Stimulated activated CD4-positive, alpha-beta T cell treated with anti-CD3 and anti-CD28 coated beads, Interleukin-15, amount 100 ng/mL, for 24 hours (primary cell): Measurements from ENCODE around the gene SLC51A.

Source experiments
- DNase-seq: peaks from one replicate; pipeline ENCODE4 v3.0.0-alpha.2; 2020

The SLC51A gene

DNA sequence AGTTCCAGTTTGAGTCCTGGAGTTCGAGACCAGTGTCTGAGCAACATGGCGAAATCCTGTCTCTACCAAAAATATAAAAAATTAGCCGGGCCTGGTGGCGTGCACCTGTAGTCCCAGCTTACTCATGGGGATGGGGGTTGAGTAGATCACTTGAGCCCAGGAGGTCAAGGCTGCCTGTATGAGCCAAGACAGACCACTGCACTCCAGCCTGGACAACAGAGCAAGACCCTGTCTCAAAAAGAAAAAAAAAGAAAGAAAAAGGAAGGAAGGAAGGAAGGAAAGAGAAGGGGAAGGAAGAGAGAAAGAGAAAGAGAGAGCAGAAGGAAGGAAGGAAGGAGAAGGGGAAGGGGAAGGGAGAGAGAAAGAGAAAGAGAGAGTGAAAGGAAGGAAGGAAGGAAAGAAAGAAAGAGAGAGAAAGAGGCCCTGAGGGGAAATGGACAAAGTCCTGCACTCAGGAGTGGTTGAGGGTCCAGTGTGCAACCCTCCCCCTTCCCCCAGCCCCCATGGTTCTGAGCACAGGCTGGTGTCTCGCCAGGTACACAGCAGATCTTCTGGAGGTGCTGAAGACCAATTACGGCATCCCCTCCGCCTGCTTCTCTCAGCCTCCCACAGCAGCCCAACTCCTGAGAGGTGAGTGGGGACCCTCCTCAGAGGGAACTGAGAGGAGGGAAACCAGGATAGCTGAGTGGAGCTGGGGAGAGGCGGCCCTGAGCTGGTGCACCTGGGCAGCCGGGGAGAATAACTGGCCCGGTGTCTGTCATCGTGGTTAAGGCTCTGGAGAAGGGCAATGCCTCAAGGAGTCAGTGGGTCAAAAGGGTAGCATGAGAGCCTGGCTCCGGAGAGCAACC is 1.2 kb downstream of the SLC51A start:
- DNase-seq: no peak

- no peak for DNase-seq
Measured at GRCh38 chr3:196218155-196218712, 1.9 kb downstream of the SLC51A start.

- peak; percentile 71 for DNase-seq
Measured at GRCh38 chr3:196219194-196219969, 3.0 kb downstream of the SLC51A start.

DNA sequence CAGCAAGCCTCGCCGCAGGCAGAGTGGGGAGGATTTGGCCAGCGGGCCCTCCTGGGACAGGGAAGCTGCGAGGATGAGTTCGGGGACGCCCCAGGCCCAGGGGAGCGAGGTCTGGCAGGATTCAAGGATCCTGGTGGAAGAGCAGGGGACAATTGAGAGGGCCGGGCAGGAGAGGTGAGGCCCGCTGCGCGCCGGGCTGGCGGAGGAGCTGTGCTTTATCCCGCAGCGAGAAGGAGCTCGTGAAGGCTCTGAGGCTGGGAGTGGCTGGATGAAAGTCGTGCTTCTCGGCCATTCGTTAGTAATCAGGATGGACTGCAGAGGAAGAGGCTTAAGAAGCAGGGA is 3.6 kb downstream of the SLC51A start:
- DNase-seq: no peak

GRCh38 chr3:196220587-196220986 is 4.3 kb downstream of the SLC51A start:
- DNase-seq: no peak

GRCh38 chr3:196220991-196221390 is 4.7 kb downstream of the SLC51A start:
- no peak for DNase-seq

GRCh38 chr3:196222876-196223595 is 6.7 kb downstream of the SLC51A start:
- DNase-seq: no peak

GRCh38 chr3:196225086-196225485 is 8.8 kb downstream of the SLC51A start:
- DNase-seq: no peak

DNA sequence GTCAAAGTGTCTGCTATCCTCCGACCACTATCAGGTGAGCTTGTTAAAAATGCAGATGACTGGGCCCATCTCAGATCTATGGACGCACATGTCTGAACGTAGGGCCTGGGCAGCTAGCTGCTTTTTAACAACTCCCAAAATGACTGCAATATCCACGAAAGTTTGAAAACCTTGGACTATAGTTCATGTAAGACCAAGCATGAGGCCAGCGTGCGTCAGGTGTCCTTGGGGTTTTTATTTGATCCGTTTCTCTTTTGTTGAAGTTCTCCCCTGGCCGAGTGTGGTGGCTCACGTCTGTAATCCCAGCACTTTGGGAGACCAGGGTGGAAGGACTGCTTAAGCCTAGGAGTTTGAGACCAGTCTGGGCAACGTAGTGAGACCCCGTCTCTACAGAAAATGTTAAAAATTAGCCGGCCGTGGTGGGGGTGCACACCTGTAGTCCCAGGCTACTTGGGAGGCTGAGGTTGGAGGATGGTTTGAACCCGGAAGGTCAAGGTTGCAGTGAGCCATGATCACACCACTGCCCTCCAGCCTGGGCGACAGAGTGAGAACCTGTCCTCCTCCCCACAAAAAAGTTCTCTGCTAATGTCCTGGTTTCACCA is 9.5 kb downstream of the SLC51A start:
- no peak for DNase-seq

- DNase-seq: no peak
Measured at GRCh38 chr3:196227121-196227561, 10.8 kb downstream of the SLC51A start.

DNA sequence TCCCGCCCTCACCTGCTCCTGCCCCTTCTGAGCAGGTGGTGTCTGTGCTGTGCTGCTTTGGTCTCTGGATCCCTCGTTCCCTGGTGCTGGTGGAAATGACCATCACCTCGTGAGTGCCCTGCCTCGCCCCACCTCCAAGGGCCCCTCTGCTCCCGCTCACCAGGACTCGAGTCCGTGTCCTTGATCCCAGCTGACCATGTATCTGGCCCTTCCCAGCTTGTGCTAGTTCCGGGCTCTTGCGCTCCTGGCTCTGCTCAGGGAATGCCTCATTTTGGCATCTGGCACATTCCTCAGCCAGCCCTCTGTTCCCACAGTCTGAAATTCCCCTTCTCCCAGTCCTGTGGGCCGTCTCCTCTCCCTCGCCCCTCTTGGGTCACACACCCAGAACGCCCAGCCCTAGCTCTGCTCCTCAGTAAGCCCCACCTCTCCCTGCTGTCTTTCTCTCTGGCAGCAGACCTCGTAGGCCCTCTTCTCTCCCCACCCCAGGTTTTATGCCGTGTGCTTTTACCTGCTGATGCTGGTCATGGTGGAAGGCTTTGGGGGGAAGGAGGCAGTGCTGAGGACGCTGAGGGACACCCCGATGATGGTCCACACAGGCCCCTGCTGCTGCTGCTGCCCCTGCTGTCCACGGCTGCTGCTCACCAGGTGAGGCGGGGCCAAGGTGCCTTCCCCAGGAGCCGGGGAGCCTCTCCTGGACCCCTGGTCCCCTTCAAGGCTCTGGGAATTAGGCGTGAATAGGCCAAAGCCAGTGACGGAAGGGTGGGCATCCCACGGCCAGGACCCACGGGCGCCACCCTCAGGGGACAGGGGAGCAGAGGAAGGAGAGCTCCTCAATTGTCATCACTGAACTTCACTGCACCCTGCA is 11.5 kb downstream of the SLC51A start:
- no peak for DNase-seq

GRCh38 chr3:196232154-196232881 is 16.0 kb downstream of the SLC51A start:
- DNase-seq: no peak

GRCh38 chr3:196232882-196233251 is 16.5 kb downstream of the SLC51A start:
- no peak for DNase-seq

- no peak for DNase-seq
Measured at GRCh38 chr3:196235452-196236122, 19.3 kb downstream of the SLC51A start.

DNA sequence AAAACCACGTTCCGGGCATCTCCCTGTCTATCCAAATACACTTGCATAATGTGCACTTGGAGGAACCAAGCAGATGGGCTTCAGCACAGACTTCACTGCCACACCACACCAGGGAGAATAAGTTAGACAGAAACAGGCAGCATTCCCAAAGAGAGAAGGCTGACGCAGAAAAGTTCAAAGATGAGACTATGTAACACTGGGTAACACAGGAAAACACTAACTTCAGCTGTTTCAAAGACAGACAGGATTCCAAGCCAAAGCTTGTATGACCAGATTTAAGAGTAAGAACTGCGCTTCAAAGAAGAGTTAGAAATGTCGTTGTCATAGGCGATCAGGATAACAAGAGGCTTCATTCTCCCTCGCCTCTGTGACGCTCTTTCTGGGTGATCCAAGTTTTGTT is 19.9 kb downstream of the SLC51A start:
- no peak for DNase-seq

DNA sequence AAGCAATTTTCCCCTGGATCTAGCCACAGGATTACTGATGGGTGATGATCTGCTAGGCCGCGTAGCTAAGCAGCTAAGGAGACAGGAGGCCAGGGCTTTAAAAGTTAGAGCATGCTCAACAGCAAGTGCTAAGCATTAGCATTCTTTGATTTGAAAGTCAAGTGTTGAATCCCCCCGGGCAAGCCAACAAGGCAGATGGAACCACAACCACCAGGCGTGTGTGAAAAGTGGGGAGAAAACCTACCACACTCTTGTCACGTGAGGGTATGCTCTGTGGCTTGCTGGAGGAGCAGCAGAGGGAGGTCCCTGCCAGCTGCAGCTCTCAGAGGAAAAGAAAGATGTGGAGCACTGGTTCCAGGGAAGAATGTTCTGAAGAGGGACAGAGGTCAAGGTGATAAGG is 20.9 kb downstream of the SLC51A start:
- DNase-seq: no peak

- no peak for DNase-seq
Measured at GRCh38 chr3:196238612-196239560, 22.6 kb downstream of the SLC51A start.

- no peak for DNase-seq
Measured at GRCh38 chr3:196240424-196240823, 24.1 kb downstream of the SLC51A start.

GRCh38 chr3:196241704-196242103 is 25.4 kb downstream of the SLC51A start:
- no peak for DNase-seq
